ENCODE data around the gene AR.

The AR gene
- 0.31 to 2.1 reads per million in 2 donors for total RNA-seq

GRCh38 chrX:67543818-67544217, at the start of gene AR:
AR (plus strand) TSS chrX:67544021; CDS start chrX:67545147, 1,126 bp downstream.
- DNase-seq = no peak

- no peak for DNase-seq
These were observed 43.2 kb upstream of the AR start for GRCh38 chrX:67500617-67501016.

GRCh38 chrX:67503004-67503403, 40.8 kb upstream of the AR start:
- DNase-seq = no peak

GRCh38 chrX:67503453-67503852, 40.4 kb upstream of the AR start:
- DNase-seq = no peak

- no peak for DNase-seq
These were observed 23.1 kb upstream of the AR start for GRCh38 chrX:67520671-67521070.

GRCh38 chrX:67523002-67523681, 20.7 kb upstream of the AR start:
- no peak for DNase-seq

GRCh38 chrX:67523932-67524331, 19.9 kb upstream of the AR start:
- DNase-seq = no peak

- no peak for DNase-seq
These were observed 19.4 kb upstream of the AR start for GRCh38 chrX:67524428-67524827.

GRCh38 chrX:67524950-67525691, 18.7 kb upstream of the AR start:
- DNase-seq = no peak

GRCh38 chrX:67536564-67536963, 7.3 kb upstream of the AR start:
- no peak for DNase-seq

GRCh38 chrX:67538383-67538782, 5.4 kb upstream of the AR start:
- DNase-seq = no peak

GRCh38 chrX:67544281-67545035, 637 bp downstream of the AR start:
- DNase-seq = no peak

- peak in 1 of 5 experiments; percentile 3 for DNase-seq
These were observed 1.4 kb downstream of the AR start for GRCh38 chrX:67545036-67545821.

GRCh38 chrX:67545893-67546495, 2.2 kb downstream of the AR start:
- no peak for DNase-seq

- no peak for DNase-seq
These were observed 2.9 kb downstream of the AR start for GRCh38 chrX:67546496-67547423.

GRCh38 chrX:67555578-67556203, 11.9 kb downstream of the AR start:
- peak in 1 of 5 experiments; percentile 8 for DNase-seq

GRCh38 chrX:67558267-67558666, 14.4 kb downstream of the AR start:
- DNase-seq = no peak

GRCh38 chrX:67563469-67564448, 19.9 kb downstream of the AR start:
- no peak for DNase-seq

- DNase-seq = no peak
These were observed 20.7 kb downstream of the AR start for GRCh38 chrX:67564475-67564874.

Measured in T-helper 2 cell (primary cell).